PFSK-1 (cell line): ENCODE measurements around the gene HCRTR1.

ENCODE experiments used
- FOXP2 ChIP-seq: optimal IDR thresholded peaks from 2 replicates; pipeline ENCODE3; 2011; ENCODE audit warnings: borderline replicate concordance, control low read depth, inconsistent platforms; ENCODE audit not compliant: insufficient read depth; ENCODE audit errors: extremely low read length, extremely low read depth
- POLR2AphosphoS5 ChIP-seq: IDR thresholded peaks from 2 replicates; pipeline ENCODE4 v1.6.1; 2012; ENCODE audit warnings: low read depth, mild to moderate bottlenecking, control low read depth, low read length, moderate library complexity
- SIN3A ChIP-seq: IDR thresholded peaks from 2 replicates; pipeline ENCODE4 v1.6.1; 2012; ENCODE audit warnings: mild to moderate bottlenecking, low read length, moderate library complexity, borderline replicate concordance; ENCODE audit not compliant: insufficient read depth
- TAF1 ChIP-seq: IDR thresholded peaks from 2 replicates; pipeline ENCODE4 v1.6.1; 2012; ENCODE audit warnings: low read length, control low read depth, borderline replicate concordance; ENCODE audit not compliant: insufficient read depth
- TF ChIP-seq, protein P1 (sequence below), 2 experiments: IDR thresholded peaks; 2 replicates each; pipeline versions ENCODE4 v1.6.1 to v1.8.0; 2011 to 2012; ENCODE audit warnings: low read depth in 2 of 2, low read length in 2 of 2, control low read depth in 1 of 2, inconsistent platforms in 1 of 2, mild to moderate bottlenecking in 1 of 2, moderate library complexity in 1 of 2; ENCODE audit not compliant: insufficient read depth in 1 of 2

Gene HCRTR1

DNA sequence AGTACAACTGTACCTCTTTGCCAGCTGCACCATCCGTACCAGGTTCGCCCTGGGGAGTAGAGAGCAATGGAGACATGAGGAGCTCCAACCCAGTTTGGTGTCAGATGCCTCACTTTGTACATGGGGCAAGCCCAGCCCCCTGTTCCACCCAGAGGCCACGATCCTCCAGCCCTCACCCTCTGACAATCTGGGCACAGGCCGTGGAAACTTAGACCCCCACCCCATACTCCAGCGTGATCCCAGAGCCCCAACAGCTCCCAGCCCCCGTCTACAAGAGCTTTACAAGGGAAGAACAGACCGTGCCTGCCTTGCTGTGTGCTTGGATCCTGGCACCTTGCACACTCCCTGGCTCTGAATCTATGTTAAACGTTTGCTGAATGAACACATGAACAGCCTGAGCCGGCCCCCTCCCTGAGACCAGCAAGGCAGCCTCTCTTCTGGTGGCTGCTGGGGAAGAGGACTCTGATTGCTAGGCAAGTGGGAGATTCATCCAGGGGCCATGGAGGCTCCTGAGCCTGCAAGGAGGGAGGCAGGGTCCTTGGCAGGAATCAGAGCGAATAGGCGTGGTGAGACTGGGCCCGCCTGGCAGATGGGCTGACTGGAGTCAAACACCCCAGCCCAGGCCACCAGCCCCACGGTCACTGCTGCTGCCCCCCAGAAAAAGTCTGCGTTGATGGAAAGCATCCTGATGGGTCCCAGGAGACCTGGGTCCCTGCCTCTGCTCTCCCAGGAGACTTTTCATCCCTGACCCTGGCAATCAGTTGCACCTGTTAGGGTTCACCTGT lies 39.7 kb downstream of the HCRTR1 start:
- no peak for TF ChIP-seq TAF1

GRCh38 chr1:31657972-31658510 lies 40.6 kb downstream of the HCRTR1 start:
- TF ChIP-seq POLR2AphosphoS5 (no peak), TAF1 (no peak), SIN3A (no peak), FOXP2 (no peak)
- TF ChIP-seq, protein P1, sequence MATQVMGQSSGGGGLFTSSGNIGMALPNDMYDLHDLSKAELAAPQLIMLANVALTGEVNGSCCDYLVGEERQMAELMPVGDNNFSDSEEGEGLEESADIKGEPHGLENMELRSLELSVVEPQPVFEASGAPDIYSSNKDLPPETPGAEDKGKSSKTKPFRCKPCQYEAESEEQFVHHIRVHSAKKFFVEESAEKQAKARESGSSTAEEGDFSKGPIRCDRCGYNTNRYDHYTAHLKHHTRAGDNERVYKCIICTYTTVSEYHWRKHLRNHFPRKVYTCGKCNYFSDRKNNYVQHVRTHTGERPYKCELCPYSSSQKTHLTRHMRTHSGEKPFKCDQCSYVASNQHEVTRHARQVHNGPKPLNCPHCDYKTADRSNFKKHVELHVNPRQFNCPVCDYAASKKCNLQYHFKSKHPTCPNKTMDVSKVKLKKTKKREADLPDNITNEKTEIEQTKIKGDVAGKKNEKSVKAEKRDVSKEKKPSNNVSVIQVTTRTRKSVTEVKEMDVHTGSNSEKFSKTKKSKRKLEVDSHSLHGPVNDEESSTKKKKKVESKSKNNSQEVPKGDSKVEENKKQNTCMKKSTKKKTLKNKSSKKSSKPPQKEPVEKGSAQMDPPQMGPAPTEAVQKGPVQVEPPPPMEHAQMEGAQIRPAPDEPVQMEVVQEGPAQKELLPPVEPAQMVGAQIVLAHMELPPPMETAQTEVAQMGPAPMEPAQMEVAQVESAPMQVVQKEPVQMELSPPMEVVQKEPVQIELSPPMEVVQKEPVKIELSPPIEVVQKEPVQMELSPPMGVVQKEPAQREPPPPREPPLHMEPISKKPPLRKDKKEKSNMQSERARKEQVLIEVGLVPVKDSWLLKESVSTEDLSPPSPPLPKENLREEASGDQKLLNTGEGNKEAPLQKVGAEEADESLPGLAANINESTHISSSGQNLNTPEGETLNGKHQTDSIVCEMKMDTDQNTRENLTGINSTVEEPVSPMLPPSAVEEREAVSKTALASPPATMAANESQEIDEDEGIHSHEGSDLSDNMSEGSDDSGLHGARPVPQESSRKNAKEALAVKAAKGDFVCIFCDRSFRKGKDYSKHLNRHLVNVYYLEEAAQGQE (IDR thresholded peaks at IDR 0.05; ENCODE audit: insufficient read depth in 1 of 2, low read depth in 2 of 2, low read length in 2 of 2): no peak

- no peak for TF ChIP-seq SIN3A
- TF ChIP-seq, protein P1 (IDR thresholded peaks at IDR 0.05; ENCODE audit: insufficient read depth in 1 of 2, low read depth in 2 of 2, low read length in 2 of 2): no peak
- no peak for TF ChIP-seq TAF1
Measured at GRCh38 chr1:31658721-31659120, 41.2 kb downstream of the HCRTR1 start.

DNA sequence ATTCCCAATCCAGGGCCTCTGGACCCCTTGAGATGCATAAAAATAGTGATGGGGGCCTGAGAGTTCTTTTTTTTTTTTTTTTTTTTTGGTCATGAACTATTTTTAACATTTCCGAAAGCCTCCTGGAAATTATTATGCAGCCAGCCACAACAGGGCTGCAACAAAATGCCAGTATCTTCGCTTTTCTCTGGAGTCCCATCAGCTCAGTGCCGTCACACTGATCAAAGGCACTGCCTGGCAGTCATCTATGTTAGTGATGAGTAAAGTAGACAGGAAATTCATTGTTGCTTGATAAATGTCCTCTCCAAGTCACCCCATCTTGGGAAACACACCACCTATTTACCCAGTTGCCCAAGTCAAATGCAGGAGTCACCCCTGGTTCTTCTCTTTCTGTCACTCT lies 42.4 kb downstream of the HCRTR1 start:
- TF ChIP-seq SIN3A (no peak), TAF1 (no peak), FOXP2 (no peak), POLR2AphosphoS5 (no peak)

DNA sequence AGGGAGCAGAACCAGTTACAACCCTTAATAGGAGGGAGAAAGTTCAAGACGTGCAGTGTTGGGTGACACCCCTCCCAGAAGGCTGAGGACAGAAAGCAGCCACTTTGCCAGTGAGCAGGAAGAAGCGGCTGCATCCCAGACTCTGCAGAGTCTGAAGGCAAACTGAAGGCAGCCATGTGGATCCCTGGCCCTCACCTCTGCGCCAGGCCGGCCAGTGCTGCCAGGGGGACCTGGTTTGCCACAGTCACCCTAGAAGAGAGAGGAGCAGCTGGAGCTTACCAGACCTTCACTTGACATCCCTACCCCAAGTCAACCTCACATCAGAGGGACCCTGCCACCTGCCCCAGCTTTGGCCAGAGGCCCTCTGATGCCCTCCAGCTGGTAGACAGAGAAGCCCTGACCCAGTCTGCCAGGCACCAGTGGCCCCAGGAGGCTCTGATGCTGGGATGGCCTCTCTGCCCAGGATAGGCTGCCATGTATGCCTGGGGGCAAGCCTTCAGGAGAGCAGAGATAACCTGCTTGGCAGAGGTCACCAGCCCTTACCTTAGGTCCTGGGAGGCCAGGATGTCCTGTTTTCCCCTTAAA lies 43.5 kb downstream of the HCRTR1 start:
- no peak for TF ChIP-seq TAF1
- no peak for TF ChIP-seq POLR2AphosphoS5
- TF ChIP-seq SIN3A: no peak
- TF ChIP-seq, protein P1 (IDR thresholded peaks at IDR 0.05; ENCODE audit: insufficient read depth in 1 of 2, low read depth in 2 of 2, low read length in 2 of 2): no peak
- no peak for TF ChIP-seq FOXP2

- TF ChIP-seq FOXP2: no peak
- TF ChIP-seq POLR2AphosphoS5: no peak
- TF ChIP-seq SIN3A: no peak
- TF ChIP-seq, protein P1 (IDR thresholded peaks at IDR 0.05; ENCODE audit: insufficient read depth in 1 of 2, low read depth in 2 of 2, low read length in 2 of 2): no peak
- TF ChIP-seq TAF1: no peak
Measured at GRCh38 chr1:31661856-31662255, 44.4 kb downstream of the HCRTR1 start.
